ENCODE results near the gene CMSS1.

Gene CMSS1

DNA sequence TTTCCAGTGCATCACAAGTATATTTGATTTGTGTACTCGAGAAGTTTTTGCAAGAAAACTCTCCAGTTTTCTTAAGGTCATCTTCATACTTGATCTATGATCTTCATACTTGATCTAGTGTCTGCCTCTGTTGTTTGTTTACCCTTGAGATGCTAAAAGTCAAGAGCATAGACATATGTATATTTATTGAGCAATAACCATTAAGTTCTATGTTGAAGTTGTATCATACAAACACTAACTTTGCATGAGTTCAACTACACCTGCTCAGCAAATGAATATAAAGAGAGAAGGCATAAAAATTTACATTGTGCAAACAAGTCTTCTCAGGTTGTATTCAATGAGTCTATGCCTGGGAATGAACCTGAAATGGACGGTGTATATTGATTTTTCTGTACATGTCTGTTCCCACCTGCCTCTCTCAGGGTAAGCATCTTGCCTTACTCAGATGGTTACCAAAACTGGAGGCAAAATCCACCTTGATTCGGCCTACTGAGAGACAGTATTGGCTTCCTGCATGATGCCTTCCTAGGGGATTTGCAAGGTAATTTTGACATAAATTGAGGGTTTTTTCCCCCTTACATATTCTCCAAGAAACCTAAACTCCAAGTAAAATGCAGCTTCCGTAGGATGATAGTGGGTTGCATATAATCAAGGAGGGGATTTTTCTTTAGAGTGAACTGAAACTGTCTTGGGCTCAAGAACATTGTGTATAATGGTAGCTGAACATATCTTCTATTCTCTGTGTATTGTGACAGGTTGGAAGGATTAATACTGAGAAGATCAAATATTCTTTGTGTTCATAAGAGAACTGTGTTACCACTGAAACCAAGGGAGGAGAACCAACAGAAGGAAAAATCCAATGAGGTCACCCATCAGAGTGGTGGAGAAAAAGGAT lies 186.2 kb downstream of the CMSS1 start:
- no peak for DNase-seq (ENCODE audit: low read depth, low spot score)
- Histone ChIP-seq H3K4me3 (ENCODE audit: insufficient read length, low read depth) (no peak overlapping the region), H3K9me3 (ENCODE audit: insufficient read depth, low read length) (no peaks in the 10 kb centered on the region), H3K4me1 (ENCODE audit: insufficient read depth, insufficient read length) (no peaks in the 10 kb centered on the region), H3K9ac (ENCODE audit: insufficient read length, low read depth) (no peak overlapping the region), H3K27me3 (ENCODE audit: insufficient read depth, insufficient read length) (no peaks in the 10 kb centered on the region), H3K36me3 (ENCODE audit: insufficient read depth, insufficient read length, low read length) (no peaks in the 10 kb centered on the region)
- TF ChIP-seq SUZ12 (IDR thresholded peaks at IDR 0.05; ENCODE audit: extremely low read depth, insufficient read depth, insufficient read length) (no peak), YY1 (IDR thresholded peaks at IDR 0.05; ENCODE audit: insufficient read depth, insufficient read length) (no peak), ZNF274 (IDR thresholded peaks at IDR 0.05; ENCODE audit: low read depth, low read length) (no peak)

DNA sequence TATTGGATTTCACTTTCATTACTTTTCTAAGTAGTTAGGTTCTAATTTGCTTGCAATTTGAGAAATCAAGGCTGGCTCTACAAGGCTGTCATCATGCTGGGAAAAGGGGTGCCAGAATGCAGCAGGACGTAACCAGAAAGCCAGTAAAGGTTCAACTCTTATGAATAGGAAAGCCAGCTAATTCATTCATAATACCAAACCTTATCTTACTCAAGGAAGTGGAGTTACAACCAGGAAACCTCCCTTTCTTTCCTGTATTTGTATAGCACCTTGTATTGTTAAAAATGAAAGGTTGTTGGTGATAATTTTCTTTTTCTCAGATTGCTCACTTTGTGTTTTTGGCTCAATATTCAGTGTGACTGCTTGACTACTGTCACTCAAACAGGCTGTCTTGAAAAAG lies 187.3 kb downstream of the CMSS1 start:
- Histone ChIP-seq H3K4me1 (ENCODE audit: insufficient read depth, insufficient read length) (no peaks in the 10 kb centered on the region), H3K9ac (ENCODE audit: insufficient read length, low read depth) (no peak overlapping the region), H3K27me3 (ENCODE audit: insufficient read depth, insufficient read length) (no peaks in the 10 kb centered on the region), H3K36me3 (ENCODE audit: insufficient read depth, insufficient read length, low read length) (no peaks in the 10 kb centered on the region), H3K4me3 (ENCODE audit: insufficient read length, low read depth) (no peak overlapping the region), H3K9me3 (ENCODE audit: insufficient read depth, low read length) (no peaks in the 10 kb centered on the region)
- no peak for TF ChIP-seq SUZ12 (IDR thresholded peaks at IDR 0.05; ENCODE audit: extremely low read depth, insufficient read depth, insufficient read length)
- TF ChIP-seq YY1 (IDR thresholded peaks at IDR 0.05; ENCODE audit: insufficient read depth, insufficient read length), result no peak
- no peak for TF ChIP-seq ZNF274 (IDR thresholded peaks at IDR 0.05; ENCODE audit: low read depth, low read length)
- DNase-seq (ENCODE audit: low read depth, low spot score), result no peak

DNA sequence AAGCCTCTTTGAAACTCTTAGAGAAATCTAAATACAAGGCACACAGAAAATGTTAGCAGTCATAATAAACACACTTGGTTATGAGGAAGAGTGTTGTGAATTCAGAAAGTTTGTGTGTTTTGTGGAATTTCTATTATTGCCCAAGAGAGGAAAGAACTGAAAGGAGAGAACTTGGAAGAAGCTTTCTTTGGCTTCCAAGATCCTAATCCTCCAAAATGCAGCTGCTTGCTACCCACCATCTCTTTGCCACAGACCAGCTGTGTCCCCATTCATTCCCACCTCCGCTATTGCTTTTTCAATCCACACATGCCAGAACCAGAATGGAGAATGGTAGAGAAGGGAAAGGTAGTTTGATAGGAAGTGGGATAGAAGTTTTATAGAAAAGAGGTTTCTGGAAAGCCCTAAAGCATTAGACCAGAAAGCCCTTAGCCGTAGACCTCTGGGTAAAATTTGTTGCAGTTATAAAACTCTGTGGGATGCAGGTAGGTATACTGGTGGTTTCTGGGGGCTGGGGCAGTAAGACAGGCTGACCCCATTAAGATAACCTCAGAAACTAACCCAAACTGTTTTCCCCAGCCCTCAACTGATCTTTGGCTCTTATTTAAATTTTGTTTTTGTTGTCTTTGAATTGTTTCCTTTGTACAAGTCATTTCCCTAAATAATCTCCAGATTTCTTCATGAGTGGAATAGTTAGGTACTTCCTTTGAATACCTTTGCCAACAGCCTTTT lies 188.2 kb downstream of the CMSS1 start:
- no peak for TF ChIP-seq ZNF274 (IDR thresholded peaks at IDR 0.05; ENCODE audit: low read depth, low read length)
- no peak for TF ChIP-seq YY1 (IDR thresholded peaks at IDR 0.05; ENCODE audit: insufficient read depth, insufficient read length)
- TF ChIP-seq SUZ12 (IDR thresholded peaks at IDR 0.05; ENCODE audit: extremely low read depth, insufficient read depth, insufficient read length), result no peak
- H3K4me1 ChIP-seq (ENCODE audit: insufficient read depth, insufficient read length), result no peaks in the 10 kb centered on the region
- H3K36me3 ChIP-seq (ENCODE audit: insufficient read depth, insufficient read length, low read length), result no peaks in the 10 kb centered on the region
- H3K27me3 ChIP-seq (ENCODE audit: insufficient read depth, insufficient read length), result no peaks in the 10 kb centered on the region
- no peak for DNase-seq (ENCODE audit: low read depth, low spot score)
- H3K9ac ChIP-seq (ENCODE audit: insufficient read length, low read depth), result no peak overlapping the region
- no peaks in the 10 kb centered on the region for H3K9me3 ChIP-seq (ENCODE audit: insufficient read depth, low read length)
- H3K4me3 ChIP-seq (ENCODE audit: insufficient read length, low read depth), result no peak overlapping the region

DNA sequence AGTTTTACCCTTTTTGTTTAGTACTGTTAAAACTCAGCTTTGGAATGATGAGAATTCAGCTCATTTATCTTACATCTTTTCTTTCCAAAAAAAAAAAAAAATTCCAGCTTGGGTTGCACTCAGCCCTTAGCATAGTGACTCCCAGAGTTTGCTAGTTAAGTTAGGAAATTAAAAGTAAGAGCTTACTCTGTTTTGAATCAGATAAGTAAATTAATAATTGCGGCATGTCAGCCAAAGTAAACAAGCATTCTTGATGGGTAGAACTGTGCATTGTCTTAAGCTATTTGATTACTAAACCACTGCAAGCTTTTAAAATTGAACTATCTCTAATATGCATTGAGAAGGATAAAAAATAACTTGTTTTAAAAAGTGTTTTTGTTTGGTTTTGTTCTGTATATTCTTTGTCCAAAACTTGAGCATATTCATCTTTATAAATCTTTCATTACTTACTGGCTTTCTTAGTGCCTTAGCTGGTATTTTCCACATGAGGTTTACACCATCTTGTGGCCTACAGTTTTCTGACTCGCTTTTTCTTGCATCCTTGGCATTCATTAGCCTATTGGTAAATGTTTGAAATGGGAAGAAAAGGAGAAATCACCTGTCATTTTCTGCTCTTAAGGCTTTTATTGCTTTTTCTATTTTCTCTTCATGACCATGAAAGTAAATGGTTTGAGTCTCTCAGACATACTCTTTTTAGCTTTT lies 189.1 kb downstream of the CMSS1 start:
- TF ChIP-seq SUZ12 (IDR thresholded peaks at IDR 0.05; ENCODE audit: extremely low read depth, insufficient read depth, insufficient read length) (no peak), ZNF274 (IDR thresholded peaks at IDR 0.05; ENCODE audit: low read depth, low read length) (no peak), YY1 (IDR thresholded peaks at IDR 0.05; ENCODE audit: insufficient read depth, insufficient read length) (no peak)
- Histone ChIP-seq H3K4me1 (ENCODE audit: insufficient read depth, insufficient read length) (no peaks in the 10 kb centered on the region), H3K9me3 (ENCODE audit: insufficient read depth, low read length) (no peaks in the 10 kb centered on the region), H3K27me3 (ENCODE audit: insufficient read depth, insufficient read length) (no peaks in the 10 kb centered on the region), H3K9ac (ENCODE audit: insufficient read length, low read depth) (no peak overlapping the region), H3K36me3 (ENCODE audit: insufficient read depth, insufficient read length, low read length) (no peaks in the 10 kb centered on the region), H3K4me3 (ENCODE audit: insufficient read length, low read depth) (no peak overlapping the region)
- no peak for DNase-seq (ENCODE audit: low read depth, low spot score)

DNA sequence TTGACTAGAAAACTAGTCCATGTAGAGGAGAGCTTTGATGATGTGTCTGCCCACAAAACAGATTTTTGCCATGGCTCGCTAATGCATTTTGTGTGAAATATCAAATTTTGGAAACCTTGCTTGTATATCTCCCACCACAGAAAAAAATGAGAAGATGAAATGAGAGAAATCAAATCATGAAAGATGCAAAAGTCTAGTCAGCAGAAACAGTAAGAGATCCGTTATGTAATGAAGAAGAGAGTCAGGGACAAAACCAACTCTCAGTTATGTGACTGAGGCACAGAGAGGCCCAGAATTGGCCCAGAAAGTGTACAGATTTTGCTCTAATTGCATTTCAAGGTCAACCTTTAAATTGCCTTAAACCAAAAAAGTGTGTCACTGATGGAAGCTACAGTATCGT lies 189.7 kb downstream of the CMSS1 start:
- Histone ChIP-seq H3K9ac (ENCODE audit: insufficient read length, low read depth) (no peak overlapping the region), H3K27me3 (ENCODE audit: insufficient read depth, insufficient read length) (no peaks in the 10 kb centered on the region), H3K4me3 (ENCODE audit: insufficient read length, low read depth) (no peak overlapping the region), H3K9me3 (ENCODE audit: insufficient read depth, low read length) (no peaks in the 10 kb centered on the region), H3K36me3 (ENCODE audit: insufficient read depth, insufficient read length, low read length) (no peaks in the 10 kb centered on the region), H3K4me1 (ENCODE audit: insufficient read depth, insufficient read length) (no peaks in the 10 kb centered on the region)
- TF ChIP-seq YY1 (IDR thresholded peaks at IDR 0.05; ENCODE audit: insufficient read depth, insufficient read length) (no peak), SUZ12 (IDR thresholded peaks at IDR 0.05; ENCODE audit: extremely low read depth, insufficient read depth, insufficient read length) (no peak), ZNF274 (IDR thresholded peaks at IDR 0.05; ENCODE audit: low read depth, low read length) (no peak)
- no peak for DNase-seq (ENCODE audit: low read depth, low spot score)

DNA sequence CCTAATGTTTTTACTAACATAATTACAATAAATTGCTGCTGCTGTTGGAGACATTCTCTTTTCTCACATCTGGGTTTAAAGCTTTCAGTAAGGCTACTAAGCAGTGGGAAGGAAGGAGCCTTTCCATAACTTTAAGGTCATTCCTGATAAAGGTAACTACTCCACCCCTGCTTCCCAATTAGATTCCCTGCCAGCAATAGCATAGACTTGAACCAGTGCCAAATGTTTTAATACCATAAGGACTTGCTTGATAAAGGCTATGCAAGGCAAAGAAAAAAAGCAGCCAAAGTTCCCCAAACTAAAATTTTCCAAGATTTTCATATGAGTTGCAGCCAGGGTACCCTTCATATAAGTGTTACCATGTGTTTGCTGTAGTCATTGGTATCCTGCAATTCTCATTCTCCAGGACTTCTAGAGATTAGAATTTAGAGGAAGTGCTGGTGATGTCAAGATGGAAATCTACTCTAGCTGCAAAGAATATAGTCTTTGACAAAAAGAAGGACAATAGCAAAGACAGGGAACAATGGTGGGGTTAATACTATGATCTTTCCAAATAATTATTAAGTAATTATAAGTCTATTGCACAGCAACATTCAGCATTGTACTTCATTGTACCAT lies 190.5 kb downstream of the CMSS1 start:
- Histone ChIP-seq H3K36me3 (ENCODE audit: insufficient read depth, insufficient read length, low read length) (no peaks in the 10 kb centered on the region), H3K9me3 (ENCODE audit: insufficient read depth, low read length) (no peaks in the 10 kb centered on the region), H3K9ac (ENCODE audit: insufficient read length, low read depth) (no peak overlapping the region), H3K27me3 (ENCODE audit: insufficient read depth, insufficient read length) (no peaks in the 10 kb centered on the region), H3K4me3 (ENCODE audit: insufficient read length, low read depth) (no peak overlapping the region), H3K4me1 (ENCODE audit: insufficient read depth, insufficient read length) (no peaks in the 10 kb centered on the region)
- no peak for TF ChIP-seq YY1 (IDR thresholded peaks at IDR 0.05; ENCODE audit: insufficient read depth, insufficient read length)
- no peak for TF ChIP-seq ZNF274 (IDR thresholded peaks at IDR 0.05; ENCODE audit: low read depth, low read length)
- TF ChIP-seq SUZ12 (IDR thresholded peaks at IDR 0.05; ENCODE audit: extremely low read depth, insufficient read depth, insufficient read length), result no peak
- DNase-seq (ENCODE audit: low read depth, low spot score), result no peak
